Tibial artery (tissue), 4 donors: ENCODE results near the gene NMRK1.

Source experiments
- DNase-seq, 2 donors: peaks; one replicate each; pipeline ENCODE4 v3.0.0-alpha.2; 2019
- H3K27ac ChIP-seq, 2 donors: fragments of 200-600 bp; sonication (generic) in 1 of 2; 1 replicate in 1 of 2; 2 replicates in 1 of 2; pipeline ENCODE4 v1.5.1; 2018 to 2019; ENCODE audit warnings: mild to moderate bottlenecking in 1 of 2
- H3K27me3 ChIP-seq, 2 donors: fragments of 200-600 bp; sonication (generic) in 1 of 2; one replicate each; pipeline versions ENCODE4 v1.5.1 to v1.6.0; 2016 to 2019
- H3K36me3 ChIP-seq, 3 donors: fragments of 200-600 bp; sonication (generic) in 2 of 3; one replicate each; pipeline ENCODE4 v1.5.1; 2016 to 2019; ENCODE audit warnings: mild to moderate bottlenecking in 2 of 3
- H3K4me1 ChIP-seq, 4 donors: fragments of 200-600 bp; sonication (generic) in 2 of 4; 1 replicate in 3 of 4; 2 replicates in 1 of 4; pipeline ENCODE4 v1.5.1; 2016 to 2019
- H3K4me3 ChIP-seq, 2 donors: fragments of 200-600 bp; sonication (generic) in 1 of 2; 1 replicate in 1 of 2; 2 replicates in 1 of 2; pipeline ENCODE4 v1.5.1; 2018 to 2019; ENCODE audit warnings: mild to moderate bottlenecking in 2 of 2
- H3K9me3 ChIP-seq, 3 donors: fragments of 200-600 bp; sonication (generic) in 1 of 3; one replicate each; pipeline ENCODE4 v1.5.1; 2016 to 2019
- CTCF ChIP-seq, 2 experiments: fragments of 200-600 bp in 1 of 2; fragments of 450-650 bp in 1 of 2; IDR thresholded peaks; one replicate each; pipeline ENCODE4 v1.5.1; 2017 to 2019; ENCODE audit warnings: antibody characterized with exemption in 2 of 2, mild to moderate bottlenecking in 1 of 2, moderate library complexity in 1 of 2
- intact Hi-C: fragments of 100-400 bp; cut with DNase I; formaldehyde crosslinking; loops from one replicate; pipeline ENCODE4 v1.15.0; 2023; ENCODE audit warnings: low total_unique reads

The NMRK1 gene

GRCh38 chr9:75120686-75121085 lies 32.7 kb upstream of the NMRK1 start:
- TF ChIP-seq CTCF (IDR thresholded peaks at IDR 0.05) = no peak
- H3K36me3 ChIP-seq = peaks cover 8 to 34% (median 14%) of the 10 kb centered on the region in 3 donors
- intact Hi-C loops = no loop called here
- H3K4me3 ChIP-seq = no peak overlapping the region
- no peak for DNase-seq
- H3K27ac ChIP-seq = no peak overlapping the region
- H3K27me3 ChIP-seq = no peaks in the 10 kb centered on the region
- H3K9me3 ChIP-seq = no peaks in the 10 kb centered on the region
- H3K4me1 ChIP-seq = no peaks in the 10 kb centered on the region

GRCh38 chr9:75117564-75117963 lies 29.6 kb upstream of the NMRK1 start:
- H3K4me3 ChIP-seq = no peak overlapping the region
- H3K27ac ChIP-seq = no peak overlapping the region
- no peaks in the 10 kb centered on the region for H3K27me3 ChIP-seq
- no peak for TF ChIP-seq CTCF (IDR thresholded peaks at IDR 0.05)
- DNase-seq = no peak
- no peaks in the 10 kb centered on the region for H3K4me1 ChIP-seq
- intact Hi-C loops = no loop called here
- no peaks in the 10 kb centered on the region for H3K9me3 ChIP-seq
- H3K36me3 ChIP-seq = peaks cover 8 to 34% (median 14%) of the 10 kb centered on the region in 3 donors

GRCh38 chr9:75116306-75116705 lies 28.4 kb upstream of the NMRK1 start:
- Histone ChIP-seq H3K36me3 (peaks cover 8 to 26% (median 14%) of the 10 kb centered on the region in 3 donors), H3K27ac (no peak overlapping the region), H3K9me3 (no peaks in the 10 kb centered on the region), H3K4me3 (no peak overlapping the region), H3K4me1 (no peaks in the 10 kb centered on the region), H3K27me3 (no peaks in the 10 kb centered on the region)
- no peak for TF ChIP-seq CTCF (IDR thresholded peaks at IDR 0.05)
- DNase-seq = no peak
- intact Hi-C loops = no loop called here

- Histone ChIP-seq H3K27me3 (no peaks in the 10 kb centered on the region), H3K4me1 (peaks cover 0 to 2% (median 0%) of the 10 kb centered on the region in 4 donors), H3K27ac (no peak overlapping the region), H3K36me3 (no peaks in the 10 kb centered on the region), H3K9me3 (no peaks in the 10 kb centered on the region), H3K4me3 (no peak overlapping the region)
- no peak for TF ChIP-seq CTCF (IDR thresholded peaks at IDR 0.05)
- DNase-seq = no peak
- intact Hi-C loops = no loop called here
Measured at GRCh38 chr9:75112789-75113188, 24.8 kb upstream of the NMRK1 start.

GRCh38 chr9:75111019-75111622 lies 23.2 kb upstream of the NMRK1 start:
- peaks cover 0 to 5% (median under 1%) of the 10 kb centered on the region in 4 donors for H3K4me1 ChIP-seq
- no peaks in the 10 kb centered on the region for H3K9me3 ChIP-seq
- no peak for DNase-seq
- H3K27ac ChIP-seq = no peak overlapping the region
- H3K36me3 ChIP-seq = no peaks in the 10 kb centered on the region
- intact Hi-C loops = no loop called here
- no peak overlapping the region for H3K4me3 ChIP-seq
- H3K27me3 ChIP-seq = no peaks in the 10 kb centered on the region
- no peak for TF ChIP-seq CTCF (IDR thresholded peaks at IDR 0.05)
